ENCODE data around the gene CPN1.
"Not testable (repeated sequence)": the region's sequence is repeated elsewhere in the genome, so short reads cannot be mapped to it uniquely, and the experiment has no call there.

CPN1 gene

DNA sequence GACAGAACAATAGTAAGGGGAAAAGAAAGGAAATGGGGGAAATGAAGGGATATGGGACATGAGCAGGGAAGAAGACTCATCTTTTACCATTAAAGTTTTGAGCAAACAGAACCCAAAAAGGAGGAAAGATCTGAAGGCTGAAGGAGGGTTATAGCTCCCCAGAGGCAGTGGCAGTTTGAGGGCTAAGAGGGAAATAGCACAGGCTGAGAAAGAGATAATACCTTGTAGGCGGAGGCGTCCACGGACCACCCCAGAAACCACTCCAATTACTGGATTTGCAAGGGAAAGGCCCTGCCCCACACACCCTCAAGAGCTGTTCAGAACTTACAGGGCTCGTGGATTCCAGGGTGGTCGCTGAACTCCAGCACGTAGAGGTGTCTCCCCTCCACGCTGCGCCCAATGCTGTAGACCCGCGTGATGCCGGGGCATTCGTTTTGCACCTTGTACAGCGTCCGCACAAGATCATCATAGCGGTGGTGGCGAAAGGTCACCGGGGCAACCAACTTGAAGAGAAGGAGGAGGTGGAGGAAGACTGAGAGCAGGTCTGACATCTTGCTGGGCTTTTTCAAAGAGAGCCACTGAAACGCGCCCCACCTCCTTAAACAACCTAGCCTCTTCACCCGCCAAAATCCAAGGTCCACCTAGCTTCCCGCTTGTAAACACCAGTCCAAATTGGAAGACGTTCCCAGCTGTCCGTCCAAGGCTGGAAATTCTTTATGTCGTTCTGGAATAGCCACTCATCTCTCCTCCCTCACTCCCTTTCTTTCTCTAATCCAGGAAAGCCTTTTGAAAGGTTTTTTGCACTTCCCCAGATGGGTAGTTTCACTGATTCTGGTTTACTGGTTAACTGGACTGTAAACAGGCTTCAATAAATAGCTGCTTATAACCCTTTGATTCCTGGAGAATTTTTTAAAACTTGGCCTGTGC lies at the start of gene CPN1:
TSS of gene CPN1 (minus strand) at position 795 of the 927 bp plus-strand sequence. CDS start at position 551, 244 bp downstream.
- DNase-seq (ENCODE audit: low read depth in 1 of 2, low spot score in 1 of 2): no peak

DNA sequence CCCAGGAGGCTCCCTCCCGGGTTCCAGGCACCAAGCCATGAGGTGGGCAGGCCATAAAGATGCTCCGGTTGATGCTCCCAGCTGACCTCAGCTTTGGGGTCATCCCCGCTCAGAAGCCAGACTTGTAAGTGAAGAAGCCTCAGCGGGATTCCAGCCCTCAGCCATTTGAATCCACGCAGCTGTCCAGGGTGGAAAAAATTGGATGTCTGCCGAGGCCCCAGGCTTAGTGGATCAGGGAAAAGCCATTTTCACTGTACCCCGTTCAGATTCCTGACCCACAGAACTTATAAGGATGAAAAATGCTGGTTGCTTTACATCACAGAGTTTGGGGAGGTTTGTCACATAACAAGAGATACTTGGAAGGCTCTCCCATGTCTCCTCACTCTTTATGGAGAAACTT lies 49.2 kb upstream of the CPN1 start:
- no peak for DNase-seq (ENCODE audit: low read depth in 1 of 2, low spot score in 1 of 2)

DNA sequence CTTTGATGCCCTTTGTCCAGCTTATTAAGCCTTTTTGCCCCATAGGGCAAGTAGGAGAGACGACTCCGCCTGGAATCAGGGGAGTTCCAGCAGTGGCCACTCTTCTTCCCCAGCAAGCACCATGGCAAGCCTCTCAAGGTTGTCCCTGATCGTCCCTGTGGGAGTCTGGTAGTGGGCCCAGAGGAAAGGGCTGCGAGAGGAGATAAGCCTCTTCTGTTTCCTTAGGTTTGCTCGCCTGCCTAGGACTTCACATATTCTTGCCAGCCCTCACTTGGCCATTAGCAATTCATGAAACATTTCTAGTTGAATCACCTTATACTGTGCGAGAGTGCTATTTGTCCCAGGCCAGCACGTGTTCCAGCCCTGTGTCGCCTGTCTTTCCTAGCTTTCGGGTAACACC lies 47.8 kb upstream of the CPN1 start:
- DNase-seq (ENCODE audit: low read depth in 1 of 2, low spot score in 1 of 2): no peak

DNA sequence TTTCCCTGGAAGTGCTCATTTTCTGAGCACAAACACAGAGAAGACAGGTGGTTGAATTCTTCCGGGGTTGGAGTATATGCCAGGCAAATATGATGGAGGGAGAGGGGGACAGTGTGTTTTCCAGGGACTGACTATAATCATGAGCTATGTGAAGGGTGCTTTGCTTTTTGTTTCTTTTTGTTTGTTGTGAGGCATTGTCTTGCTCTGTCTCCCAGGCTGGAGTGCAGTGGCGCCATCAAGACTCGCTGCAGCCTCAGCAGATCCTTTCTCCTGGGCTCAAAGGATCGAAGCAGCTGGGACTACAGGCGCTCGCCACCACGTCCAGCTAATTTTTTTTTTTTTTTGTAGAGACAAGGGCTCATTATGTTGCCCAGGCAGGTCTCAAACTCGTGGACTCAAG lies 47.3 kb upstream of the CPN1 start:
- no peak for DNase-seq (ENCODE audit: low read depth in 1 of 2, low spot score in 1 of 2)

DNA sequence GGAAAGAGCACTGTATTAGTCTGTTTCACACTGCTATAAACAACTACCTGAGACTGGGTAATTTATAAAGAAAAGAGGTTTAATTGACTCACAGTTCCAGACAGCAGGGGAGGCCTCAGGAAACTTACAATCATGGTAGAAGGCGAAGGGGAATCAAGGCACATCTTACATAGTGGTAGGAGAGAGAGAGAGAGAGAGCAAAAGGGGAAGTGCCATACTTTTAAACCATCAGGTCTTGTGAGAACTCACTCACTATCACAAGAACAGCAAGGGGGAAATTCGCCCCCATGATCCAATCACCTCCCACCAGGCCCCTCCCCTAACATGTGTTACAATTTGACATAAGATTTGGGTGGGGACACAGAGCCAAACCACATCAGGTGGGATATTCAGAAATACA lies 43.7 kb upstream of the CPN1 start:
- DNase-seq (ENCODE audit: low read depth in 1 of 2, low spot score in 1 of 2): not testable (repeated sequence)

DNA sequence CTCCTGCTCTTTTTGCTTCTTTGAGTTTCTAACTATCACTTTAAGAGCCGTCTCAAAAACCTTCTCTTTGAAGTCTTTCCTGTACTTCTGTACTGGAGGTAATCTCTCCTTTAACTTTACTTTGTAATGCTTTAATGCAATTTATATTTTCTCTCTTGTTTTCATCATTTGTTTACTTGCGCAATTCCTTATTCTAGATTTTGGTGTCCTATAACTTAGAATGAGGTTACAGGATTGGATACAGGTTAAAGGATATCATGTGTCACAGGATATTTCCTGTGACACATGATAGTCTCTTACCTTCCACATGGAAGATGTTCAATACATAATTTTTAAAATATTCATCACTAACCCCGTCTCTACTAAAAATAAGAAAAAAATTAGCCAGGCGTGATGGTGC lies 42.4 kb upstream of the CPN1 start:
- DNase-seq (ENCODE audit: low read depth in 1 of 2, low spot score in 1 of 2): no peak

DNA sequence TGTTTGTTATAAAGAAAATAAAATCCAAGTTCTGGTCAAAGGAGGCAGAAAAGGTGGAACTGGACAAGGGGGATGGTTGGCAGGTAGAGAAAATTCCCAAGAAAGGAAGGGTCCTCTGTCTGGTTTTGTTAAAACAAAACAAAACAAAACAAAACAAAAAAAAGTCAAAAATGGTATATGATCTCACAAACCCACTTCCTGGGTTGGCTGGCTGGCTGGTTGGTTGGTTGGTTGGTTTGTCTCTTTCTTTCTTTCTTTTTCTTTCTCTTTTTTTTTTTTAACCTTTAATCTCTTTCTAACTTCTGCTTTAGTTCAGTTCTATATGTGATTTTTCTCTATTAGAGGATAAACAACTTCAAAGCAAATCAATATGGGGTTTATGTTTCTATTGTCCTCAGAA lies 41.1 kb upstream of the CPN1 start:
- DNase-seq (ENCODE audit: low read depth in 1 of 2, low spot score in 1 of 2): no peak

DNA sequence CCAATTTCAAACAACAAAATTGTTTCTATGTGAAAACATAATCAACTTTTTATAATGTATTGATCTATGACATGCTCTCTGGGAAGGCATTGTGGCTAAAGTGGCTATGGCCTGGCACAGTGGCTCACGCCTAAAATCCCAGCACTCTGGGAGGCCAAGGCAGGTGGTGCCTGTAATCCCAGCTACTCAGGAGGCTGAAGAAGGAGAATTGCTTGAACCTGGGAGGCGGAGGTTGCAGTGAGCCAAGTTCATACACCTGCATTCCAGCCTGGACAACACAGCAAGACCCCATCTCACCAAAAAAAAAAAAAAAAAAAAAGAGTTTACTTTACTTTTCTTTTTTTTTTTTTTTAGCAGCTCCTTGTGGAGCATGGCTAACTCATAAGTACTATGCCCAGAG lies 38.9 kb upstream of the CPN1 start:
- DNase-seq (ENCODE audit: low read depth in 1 of 2, low spot score in 1 of 2): no peak

DNA sequence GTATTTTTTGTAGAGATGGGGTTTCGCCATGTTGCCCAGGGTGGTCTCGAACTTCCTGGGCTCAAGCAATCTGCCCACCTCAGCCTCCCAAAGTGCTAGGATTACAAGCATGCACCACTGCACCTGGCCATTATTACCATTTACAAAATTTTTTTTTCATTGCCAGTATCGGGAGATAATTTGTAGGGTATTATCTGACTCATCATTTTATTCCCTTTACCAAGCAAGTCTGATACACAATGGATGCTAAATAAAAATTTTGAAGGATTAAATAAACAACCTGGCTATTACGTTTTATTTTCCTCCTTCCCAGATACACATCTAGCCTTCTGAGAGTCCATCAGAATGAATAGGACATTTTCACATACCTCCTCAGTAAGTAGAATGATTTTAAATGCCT lies 38.1 kb upstream of the CPN1 start:
- no peak for DNase-seq (ENCODE audit: low read depth in 1 of 2, low spot score in 1 of 2)

DNA sequence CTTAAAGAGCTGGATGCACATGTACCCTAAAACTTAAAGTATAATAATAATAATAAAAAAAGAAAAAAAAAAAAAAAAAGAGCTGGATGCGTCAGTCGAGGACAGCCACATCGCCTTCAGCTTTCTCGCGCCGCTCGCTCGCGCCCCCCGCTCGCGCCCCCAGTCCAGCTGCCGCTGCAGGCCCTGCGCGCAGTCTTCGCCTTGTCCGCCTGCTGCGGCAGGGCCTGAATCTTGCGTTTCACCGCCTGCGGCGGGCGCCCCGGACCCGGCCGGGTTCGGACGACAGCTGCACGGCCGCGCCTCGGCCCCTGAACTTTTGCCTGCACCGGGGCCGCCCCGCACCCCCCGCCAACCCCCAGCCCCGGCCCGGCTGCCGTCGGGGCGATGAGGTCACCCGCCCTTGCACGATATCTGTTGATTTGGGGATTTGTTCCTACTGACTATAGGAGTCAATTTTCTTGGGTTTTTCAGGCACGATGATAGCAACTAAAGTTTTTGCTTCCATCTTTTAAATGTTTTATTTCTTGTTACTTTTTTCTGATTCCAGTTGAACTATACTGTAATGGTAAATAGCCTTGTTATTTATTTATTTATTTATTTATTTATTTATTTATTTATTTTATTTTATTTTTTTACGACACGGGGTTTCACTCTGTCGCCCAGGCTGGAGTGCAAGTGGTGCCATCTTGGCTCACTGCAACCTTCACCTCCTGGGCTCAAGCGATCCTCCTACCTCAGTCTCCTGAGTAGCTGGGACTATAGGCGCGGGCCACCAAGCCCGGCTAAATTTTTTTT lies 33.5 kb upstream of the CPN1 start:
- no peak for DNase-seq (ENCODE audit: low read depth in 1 of 2, low spot score in 1 of 2)

DNA sequence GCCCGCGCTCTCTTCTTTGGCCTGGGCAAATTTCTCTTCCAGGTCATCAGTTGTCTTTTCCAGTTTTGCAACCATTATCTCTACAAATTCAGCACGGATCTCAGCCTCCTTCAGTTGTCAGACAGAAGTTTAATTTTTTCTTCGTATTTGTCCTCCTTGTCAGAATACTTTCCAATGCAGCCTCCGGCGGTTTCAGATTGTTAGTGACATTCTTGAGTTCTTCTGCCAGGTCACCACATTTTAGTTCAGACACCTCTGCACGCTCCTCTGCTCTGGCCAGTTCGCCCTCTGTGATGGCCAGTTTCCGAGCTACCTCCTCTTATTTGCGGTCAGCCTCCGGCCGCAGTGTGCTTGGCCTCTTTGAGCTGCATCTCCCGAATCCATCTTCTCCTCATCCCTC lies 32.8 kb upstream of the CPN1 start:
- no peak for DNase-seq (ENCODE audit: low read depth in 1 of 2, low spot score in 1 of 2)

DNA sequence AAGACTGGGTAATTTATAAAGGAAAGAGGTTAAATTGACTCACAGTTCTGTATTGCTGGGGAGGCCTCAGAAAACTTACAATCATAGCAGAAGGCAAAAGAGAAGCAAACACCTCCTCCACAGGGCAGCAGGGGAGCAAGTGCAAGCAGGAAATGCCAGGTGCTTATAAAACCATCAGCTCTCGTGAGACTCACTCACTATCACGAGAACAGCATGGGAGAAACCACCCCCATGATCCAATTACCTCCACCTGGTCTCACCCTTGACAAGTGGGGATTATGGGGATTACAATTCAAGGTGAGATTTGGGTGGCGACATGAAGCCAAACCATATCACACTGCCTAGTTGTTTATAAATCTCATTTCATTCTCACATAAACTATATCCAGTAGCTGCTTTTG lies 28.0 kb upstream of the CPN1 start:
- no peak for DNase-seq (ENCODE audit: low read depth in 1 of 2, low spot score in 1 of 2)

DNA sequence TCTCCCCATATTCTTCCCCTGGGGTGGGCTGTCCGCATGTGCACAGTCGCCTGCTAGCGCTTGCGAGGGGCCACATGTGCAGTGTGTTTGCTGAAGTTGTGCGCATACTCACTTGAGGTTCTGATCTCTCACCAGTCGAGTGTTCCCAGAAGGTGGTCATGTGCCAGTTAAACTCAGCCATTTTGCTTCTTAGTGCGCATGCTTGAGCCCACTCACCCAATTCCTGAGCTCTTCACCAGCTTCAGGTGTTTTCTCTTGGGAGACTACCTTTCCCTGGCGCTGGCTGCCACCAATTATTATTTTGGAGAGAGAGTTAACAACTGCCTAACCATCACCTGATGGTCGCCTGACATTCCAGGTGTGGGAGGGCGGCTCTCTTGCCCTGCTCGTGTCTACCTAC lies 25.2 kb upstream of the CPN1 start:
- no peak for DNase-seq (ENCODE audit: low read depth in 1 of 2, low spot score in 1 of 2)

DNA sequence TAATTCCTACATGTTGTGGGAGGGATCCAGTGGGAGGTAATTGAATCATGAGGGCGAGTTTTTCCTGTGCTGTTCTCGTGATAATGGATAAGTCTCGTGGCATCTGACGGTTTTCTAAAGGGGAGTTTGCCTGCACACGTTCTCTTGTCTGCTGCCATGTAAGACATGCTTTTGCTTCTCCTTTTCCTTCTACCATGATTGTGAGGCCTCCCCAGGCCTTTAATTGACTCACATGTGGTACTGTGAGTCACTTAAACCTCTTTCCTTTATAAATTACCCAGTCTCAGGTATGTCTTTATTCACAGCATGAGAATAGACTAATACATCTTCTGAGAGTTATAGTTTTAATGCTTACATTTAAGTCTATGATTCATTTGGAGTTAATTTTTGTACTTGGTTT lies 22.6 kb upstream of the CPN1 start:
- no peak for DNase-seq (ENCODE audit: low read depth in 1 of 2, low spot score in 1 of 2)

DNA sequence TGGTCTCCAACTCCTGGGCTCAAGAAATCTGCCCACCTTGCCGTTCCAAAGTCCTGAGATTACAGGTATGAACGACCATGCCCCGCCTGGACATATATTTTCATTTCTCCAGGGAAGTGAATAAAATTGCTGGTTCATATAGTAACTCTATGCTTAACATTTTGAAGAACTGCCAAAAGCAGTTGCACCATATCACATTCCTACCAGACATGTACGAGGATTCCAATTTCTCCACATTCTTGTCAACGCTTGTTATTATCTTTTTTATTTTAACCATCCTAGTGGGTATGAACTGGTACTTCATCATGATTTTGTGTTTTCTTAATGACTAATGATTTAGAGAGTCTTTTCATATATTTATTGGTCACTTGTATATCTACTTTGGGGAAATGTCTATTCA lies 21.9 kb upstream of the CPN1 start:
- DNase-seq (ENCODE audit: low read depth in 1 of 2, low spot score in 1 of 2): no peak

DNA sequence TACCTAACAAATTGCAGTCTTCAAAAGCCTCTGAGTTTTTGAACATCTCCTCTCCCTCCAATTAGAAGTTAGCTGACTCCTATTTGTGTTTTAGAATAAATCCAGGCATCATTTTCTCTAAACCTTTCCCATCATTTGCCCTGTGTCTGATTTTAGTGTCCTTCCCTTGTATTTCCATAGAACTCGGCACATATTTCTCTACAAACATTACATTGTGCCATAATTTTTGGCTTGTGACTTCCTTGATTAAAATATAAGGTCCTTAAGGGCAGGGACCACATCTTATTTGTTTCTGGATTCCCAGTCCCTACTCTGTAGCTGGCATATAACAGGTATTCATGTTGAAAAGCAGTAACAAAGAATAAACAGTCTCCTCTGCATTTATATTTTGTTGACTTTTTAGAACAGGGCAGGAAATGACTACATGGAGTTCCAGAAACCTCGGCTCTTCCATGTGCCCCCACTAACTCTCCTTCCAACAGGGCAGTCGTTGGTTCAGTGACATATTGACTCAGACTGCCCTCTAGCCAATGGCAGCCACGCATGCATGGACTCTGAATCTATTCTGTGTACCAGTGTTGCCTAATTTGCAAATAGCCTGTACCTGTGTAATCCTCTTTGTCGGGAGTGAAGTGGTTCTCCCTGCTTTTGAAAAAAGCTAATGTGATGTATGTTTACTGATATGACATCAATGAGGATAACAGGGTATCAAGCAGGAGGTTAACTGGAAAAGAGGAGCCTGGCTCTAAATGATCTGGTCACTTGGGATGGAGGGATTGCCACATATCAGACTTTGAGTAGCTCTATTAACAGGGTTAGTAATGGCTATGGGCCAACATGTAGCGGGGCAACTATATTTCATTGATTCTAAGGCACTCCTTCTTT lies 19.8 kb upstream of the CPN1 start:
- DNase-seq (ENCODE audit: low read depth in 1 of 2, low spot score in 1 of 2): no peak

DNA sequence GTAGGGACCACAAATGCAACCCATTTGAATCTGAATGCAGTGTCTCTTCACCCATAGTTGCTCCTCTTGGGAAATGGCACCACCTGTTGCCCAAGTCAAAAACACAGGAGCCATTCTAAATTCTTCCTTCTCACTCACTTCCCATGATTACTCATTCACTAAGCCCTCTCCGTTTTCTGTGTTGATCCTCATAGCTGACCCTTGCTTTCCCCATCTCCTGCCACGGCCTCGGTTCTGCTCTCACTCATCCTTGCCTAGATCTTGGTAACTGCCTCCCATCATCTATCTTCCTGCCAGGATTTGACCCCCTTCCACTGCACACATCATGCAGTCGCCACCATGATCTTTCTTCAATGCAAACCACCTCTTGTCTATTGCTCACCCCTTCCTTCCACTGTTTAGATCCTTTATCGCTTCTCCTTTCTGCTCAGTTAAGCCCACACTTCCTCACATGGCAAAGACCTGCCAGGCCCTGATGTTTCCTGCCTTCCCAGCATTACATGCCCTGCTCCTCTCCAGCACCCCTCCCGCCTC lies 19.0 kb upstream of the CPN1 start:
- no peak for DNase-seq (ENCODE audit: low read depth in 1 of 2, low spot score in 1 of 2)

DNA sequence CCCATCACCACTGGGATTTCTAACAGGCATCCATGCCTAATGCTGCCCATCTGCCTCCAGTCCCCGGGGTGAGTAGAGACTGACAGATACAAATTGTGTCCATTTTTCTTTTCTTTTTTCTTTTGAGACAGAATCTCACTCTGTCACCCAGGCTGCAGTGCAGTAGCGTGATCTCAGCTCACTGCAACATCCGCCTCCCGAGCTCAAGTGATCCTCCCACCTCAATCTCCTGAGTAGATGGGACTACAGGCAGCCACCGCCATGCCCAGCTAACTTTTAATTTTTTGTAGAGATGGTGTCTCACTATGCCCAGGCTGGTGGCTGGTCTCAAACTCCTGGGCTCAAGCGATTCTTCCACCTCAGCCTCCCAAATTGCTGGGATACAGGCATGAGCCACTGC lies 7.6 kb upstream of the CPN1 start:
- no peak for DNase-seq (ENCODE audit: low read depth in 1 of 2, low spot score in 1 of 2)

DNA sequence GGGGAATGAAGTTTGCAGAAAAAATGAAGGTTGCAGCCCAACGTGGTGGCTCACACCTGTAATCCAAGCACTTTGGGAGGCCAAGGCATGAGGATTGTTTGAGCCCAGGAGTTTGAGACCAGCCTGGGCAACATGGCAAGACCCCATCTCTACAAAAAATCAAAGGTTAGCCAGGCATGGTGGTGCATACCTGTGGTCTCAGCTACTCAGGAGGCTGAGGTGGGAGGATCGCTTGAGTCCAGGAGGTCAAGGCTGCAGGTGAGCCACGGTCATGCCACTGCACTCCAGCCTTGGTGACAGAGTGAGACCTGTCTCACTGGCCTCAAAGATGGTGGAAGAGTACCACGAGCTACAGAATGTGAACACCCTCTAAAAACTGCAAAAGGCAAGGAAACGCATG lies 5.0 kb upstream of the CPN1 start:
- not testable (repeated sequence) for DNase-seq (ENCODE audit: low read depth in 1 of 2, low spot score in 1 of 2)

DNA sequence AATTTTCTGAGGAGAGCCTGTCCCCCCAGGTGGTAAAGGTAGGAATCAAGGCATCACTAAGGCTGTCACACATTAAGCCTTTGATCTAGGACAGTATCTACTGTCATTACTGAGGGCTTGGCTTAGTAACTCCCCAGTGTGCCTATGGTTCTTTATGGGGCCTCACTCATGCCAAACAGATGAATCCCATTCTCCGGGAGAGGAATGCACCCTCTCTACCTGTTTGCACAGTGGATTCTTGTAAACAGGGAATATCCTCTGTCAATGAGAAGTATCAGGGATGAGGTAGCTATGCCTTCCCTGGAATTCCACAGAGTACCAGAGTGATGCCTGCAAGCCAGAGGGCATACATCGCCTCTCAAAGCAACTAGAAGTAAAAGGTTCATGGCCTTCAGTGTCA lies 3.9 kb upstream of the CPN1 start:
- no peak for DNase-seq (ENCODE audit: low read depth in 1 of 2, low spot score in 1 of 2)

DNA sequence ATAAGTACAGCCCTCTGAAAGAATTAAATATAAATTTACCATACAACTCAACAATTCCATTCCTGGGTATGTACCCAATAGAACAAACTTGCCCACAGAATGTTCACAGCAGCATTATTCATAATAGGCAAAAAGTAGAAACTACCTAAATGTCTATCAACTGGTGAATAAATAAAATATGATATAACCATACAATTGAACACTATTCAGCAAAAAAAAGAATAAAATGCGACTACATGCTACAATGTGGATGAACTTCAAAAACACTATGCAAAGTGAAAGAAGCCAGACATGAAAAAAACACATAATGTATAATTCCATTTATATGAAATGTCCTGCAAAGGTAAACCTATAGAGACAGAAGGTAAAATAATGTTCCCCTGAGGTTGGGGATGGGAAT lies 2.0 kb upstream of the CPN1 start:
- no peak for DNase-seq (ENCODE audit: low read depth in 1 of 2, low spot score in 1 of 2)
